ENCODE measurements around the gene IMP3.
A peak's percentile ranks its signal among the peaks of the same experiment; 100 is the strongest.
"Not testable (repeated sequence)": the region's sequence is repeated elsewhere in the genome, so short reads cannot be mapped to it uniquely, and the experiment has no call there.

Gene IMP3, protein sequence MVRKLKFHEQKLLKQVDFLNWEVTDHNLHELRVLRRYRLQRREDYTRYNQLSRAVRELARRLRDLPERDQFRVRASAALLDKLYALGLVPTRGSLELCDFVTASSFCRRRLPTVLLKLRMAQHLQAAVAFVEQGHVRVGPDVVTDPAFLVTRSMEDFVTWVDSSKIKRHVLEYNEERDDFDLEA

DNA sequence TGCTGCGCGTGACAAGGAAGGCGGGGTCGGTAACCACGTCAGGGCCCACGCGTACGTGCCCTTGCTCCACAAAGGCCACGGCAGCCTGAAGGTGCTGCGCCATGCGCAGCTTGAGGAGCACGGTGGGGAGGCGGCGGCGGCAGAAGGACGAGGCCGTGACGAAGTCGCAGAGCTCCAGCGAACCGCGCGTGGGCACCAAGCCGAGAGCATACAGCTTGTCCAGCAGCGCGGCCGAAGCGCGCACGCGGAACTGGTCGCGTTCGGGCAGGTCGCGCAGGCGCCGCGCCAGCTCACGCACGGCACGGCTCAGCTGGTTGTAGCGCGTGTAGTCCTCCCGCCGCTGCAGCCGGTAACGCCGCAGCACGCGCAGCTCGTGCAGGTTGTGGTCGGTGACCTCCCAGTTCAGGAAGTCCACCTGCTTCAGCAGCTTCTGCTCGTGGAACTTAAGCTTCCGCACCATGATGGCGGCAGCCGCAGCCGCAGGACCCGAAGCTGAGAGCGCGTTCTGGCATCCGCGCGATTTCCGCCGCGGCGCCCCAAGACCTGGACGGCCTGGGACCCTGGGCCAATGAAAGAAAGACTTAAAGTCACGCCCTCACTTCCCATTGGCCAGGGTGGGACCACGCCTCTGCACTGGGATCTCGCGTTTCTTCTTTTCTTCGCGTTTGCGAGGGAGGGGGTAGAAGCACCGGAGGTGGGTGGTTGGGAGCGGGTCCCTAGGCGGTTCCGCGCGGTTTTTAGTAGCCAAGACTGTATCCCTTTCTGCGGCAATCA is at the start of gene IMP3:
IMP3 (minus strand) TSS at position 516 of the 774 bp plus-strand sequence; CDS start at position 460, 56 bp downstream.
- peak within 1 kb of the TSS; percentile 99 for H3K27ac ChIP-seq
- TF ChIP-seq ZFX (IDR thresholded peaks at IDR 0.05): peak; percentile 66; the same call in 1 of the 2 replicates
- TF ChIP-seq, protein P1, sequence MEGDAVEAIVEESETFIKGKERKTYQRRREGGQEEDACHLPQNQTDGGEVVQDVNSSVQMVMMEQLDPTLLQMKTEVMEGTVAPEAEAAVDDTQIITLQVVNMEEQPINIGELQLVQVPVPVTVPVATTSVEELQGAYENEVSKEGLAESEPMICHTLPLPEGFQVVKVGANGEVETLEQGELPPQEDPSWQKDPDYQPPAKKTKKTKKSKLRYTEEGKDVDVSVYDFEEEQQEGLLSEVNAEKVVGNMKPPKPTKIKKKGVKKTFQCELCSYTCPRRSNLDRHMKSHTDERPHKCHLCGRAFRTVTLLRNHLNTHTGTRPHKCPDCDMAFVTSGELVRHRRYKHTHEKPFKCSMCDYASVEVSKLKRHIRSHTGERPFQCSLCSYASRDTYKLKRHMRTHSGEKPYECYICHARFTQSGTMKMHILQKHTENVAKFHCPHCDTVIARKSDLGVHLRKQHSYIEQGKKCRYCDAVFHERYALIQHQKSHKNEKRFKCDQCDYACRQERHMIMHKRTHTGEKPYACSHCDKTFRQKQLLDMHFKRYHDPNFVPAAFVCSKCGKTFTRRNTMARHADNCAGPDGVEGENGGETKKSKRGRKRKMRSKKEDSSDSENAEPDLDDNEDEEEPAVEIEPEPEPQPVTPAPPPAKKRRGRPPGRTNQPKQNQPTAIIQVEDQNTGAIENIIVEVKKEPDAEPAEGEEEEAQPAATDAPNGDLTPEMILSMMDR (conservative IDR thresholded peaks at IDR 0.05): no peak

DNA sequence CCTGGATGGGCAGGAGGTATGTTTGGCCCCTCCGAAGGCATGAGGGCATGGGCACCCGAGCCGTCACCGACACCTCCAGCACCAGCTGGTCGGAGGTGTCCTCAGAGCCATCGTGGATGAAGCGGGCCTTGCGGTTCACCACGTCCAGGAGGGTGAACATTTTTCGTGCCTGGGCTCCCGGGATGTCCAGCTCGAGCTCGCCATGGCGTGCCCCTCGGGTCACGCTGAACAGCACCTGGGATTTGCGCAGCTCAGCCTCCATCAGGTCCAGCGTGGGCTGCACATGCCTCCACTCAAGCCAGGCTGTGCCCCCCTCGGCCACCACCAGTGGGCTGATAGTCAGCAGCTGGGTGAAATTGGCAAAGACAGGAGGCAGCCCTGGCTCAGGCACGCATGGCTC is 49.4 kb upstream of the IMP3 start:
- H3K27ac ChIP-seq: not testable (repeated sequence)

DNA sequence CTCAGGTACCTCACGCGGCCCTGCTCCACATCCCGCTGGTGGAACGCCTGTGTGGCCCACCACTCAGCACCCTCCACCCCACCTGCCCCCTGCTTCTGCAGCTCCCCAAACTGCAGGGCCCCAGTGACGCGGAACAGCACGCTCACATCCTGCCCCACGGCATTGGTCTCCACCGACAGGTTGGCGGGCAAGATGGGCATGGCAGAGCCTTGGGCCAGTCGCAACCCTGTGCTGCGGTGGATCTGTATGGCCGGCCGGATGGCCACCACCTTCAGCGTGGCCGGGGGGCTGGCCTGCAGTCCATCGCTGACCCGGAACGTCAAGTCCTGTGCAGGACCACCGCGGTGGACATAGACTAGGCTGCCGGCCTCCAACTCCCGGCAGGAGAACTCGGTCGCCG is 48.8 kb upstream of the IMP3 start:
- TF ChIP-seq ZFX (IDR thresholded peaks at IDR 0.05): no peak
- TF ChIP-seq, protein P1 (conservative IDR thresholded peaks at IDR 0.05): no peak
- H3K27ac ChIP-seq: no peak overlapping the region

DNA sequence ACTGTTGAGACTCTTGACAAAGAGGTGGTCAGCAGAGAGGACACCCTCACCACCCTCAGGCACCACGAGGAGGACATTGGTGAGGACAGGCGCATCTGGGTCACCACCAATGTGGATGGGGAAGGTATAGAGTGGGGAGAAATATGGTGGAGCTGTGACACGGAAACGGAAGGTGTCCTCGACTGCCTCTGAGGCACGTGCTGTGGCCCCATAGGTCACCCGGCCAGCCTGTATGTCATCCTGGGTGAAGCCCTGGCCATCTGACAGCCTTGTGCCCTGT is 48.2 kb upstream of the IMP3 start:
- TF ChIP-seq, protein P1 (conservative IDR thresholded peaks at IDR 0.05): no peak
- TF ChIP-seq ZFX (IDR thresholded peaks at IDR 0.05): no peak
- no peak overlapping the region for H3K27ac ChIP-seq

DNA sequence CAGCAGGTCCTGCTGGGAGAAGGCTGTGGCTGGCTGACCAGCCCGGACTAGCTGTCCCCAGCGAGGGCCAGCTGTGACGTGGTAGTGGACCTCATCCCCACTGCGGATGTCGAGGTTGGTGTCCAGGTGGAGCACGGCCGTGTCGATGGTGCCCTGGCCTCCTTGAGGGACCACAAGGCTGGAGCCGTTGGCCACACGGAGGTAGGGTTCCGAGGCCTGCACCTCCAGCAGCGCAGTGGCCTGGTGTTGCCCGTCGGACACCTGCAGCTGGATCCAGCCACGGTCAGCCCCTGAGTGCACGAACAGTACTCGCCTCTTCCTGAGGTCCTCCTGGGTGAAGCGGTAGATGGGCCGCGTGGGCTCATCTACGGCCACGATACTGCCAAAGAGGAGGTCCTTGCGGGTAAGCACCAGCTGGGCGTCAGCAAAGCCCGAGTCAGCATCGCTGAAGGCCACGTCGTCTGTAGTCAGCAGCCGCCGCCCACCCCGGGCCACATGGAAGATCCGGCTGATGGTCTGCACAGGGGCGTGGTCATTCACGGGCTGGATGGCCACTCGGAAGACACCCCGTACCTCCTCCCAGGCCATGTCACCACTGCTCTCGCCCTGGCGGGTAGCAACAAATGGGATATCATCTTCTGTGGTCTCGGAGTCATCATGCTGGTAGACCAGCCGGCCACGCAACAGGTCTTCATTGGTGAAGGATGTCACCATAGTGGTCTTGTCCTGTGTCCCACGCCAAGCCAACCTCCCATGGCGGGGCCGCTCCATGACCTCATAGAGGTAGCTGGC is 47.7 kb upstream of the IMP3 start:
- TF ChIP-seq ZFX (IDR thresholded peaks at IDR 0.05): no peak
- H3K27ac ChIP-seq: no peak overlapping the region

DNA sequence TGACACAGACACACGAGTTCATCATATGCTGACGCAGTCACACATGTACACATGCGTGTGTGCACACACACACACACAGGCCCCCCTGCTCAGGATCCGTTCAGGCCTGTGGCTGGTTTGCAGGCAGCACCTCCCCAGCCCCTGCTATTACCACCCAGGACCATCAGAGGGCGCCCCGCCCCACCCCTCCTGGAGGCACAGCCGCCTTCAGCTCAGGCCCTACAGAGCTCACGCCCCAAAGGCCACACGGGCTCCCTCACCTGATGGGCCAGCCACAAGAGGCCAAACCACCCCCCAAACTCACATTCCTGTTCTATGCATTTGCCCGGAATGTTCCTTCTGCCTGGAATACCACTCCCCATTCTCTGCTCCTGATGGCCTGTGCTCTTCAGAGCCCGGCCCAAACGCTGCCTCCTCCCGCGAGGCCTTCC is 46.2 kb upstream of the IMP3 start:
- TF ChIP-seq, protein P1 (conservative IDR thresholded peaks at IDR 0.05): peak; percentile 77
- not testable (repeated sequence) for H3K27ac ChIP-seq

DNA sequence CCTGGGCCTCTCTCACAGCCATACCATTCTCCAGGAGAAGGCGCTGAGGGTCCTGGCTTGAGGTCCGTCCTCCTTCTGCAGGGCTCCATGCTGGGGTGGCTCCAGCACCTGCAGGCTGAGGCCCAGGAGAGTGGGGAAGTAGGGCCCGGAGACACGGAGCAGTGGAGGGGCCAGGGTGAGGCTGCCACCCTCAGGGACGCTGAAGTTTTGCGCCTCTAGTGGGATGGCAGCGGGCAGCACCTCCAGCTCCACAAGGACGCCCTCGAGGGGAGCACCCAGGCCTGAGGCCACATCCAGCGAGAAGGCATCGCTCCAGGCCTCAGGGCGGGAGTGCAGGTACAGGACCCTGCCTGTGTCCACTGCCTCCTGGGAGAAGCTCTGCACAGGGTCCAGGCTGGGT is 45.2 kb upstream of the IMP3 start:
- TF ChIP-seq ZFX (IDR thresholded peaks at IDR 0.05): no peak
- TF ChIP-seq, protein P1 (conservative IDR thresholded peaks at IDR 0.05): no peak
- no peak overlapping the region for H3K27ac ChIP-seq

DNA sequence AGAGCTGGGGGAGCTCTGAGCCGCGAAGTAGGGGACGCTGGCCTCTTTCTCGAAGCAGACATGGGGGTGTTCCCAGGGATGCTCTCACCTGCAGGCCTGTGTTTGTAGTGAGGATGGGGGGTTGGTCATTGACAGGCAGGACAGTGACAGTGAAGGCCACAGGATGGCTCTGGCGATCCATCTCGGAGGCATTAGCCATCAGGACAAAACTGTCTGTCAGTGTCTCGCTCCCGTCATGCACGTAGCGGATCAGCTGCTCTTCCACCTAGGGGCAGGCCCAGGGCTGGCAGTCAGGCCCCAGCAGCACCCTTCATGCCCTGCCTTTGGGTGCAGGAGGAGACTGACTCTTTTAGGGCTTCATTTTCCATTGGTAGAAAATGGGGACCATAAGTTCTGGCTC is 44.6 kb upstream of the IMP3 start:
- H3K27ac ChIP-seq: no peak overlapping the region
- no peak for TF ChIP-seq ZFX (IDR thresholded peaks at IDR 0.05)
- TF ChIP-seq, protein P1 (conservative IDR thresholded peaks at IDR 0.05): no peak

Data from C4-2B (cell line).